Measurements from ENCODE around the gene BICDL1. TPM values are rescaled to one million over a fixed set of nuclear protein-coding genes. Genes with fewer than 3 reads are reported as not detected.

Gene BICDL1
- total and polyA plus RNA-seq, 10 of the 15 experiments (the other 5 are each of a cell fraction or from before 2014, with no cell fraction given) = 0.72 to 12.3 (median 4.2) TPM

DNA sequence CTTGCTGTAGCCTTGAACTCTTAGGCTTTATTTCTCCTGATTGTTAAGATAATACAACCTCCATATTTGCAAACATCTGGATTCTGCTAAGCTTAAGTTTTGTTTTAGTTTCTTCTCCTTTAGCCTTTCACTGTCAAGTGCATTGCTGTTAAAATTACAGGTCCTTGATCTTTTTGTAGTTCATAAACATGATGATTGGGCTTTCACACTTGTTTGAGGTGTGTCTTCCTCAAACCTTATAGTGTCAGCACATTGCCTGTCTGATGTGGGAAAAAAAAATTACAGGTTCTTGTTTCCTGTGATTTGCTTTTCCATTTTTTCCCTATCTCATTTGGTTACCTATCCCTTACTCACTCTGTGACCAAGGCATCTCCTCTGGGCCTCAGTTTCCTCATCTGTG, 59.2 kb downstream of the BICDL1 start:
- no peak for FAIRE-seq
- intact Hi-C loops (cut with micrococcal nuclease; ENCODE audit: unreplicated experiment) (no loop called here), in situ Hi-C loops (cut with MboI) (no loop called here)
- no peaks in the 10 kb centered on the region for H3K79me2 ChIP-seq (ENCODE audit: control insufficient read depth, insufficient read depth, low read length)
- no peak for ATAC-seq
- SMC1A ChIA-PET (ENCODE audit: uncharacterized antibody, unreplicated experiment) = interaction anchor here (1.1 to 1.8 kb wide), 3 partner anchors 12 to 58 kb away, joined by 3 to 4 read pairs (median 3); no protein-coding TSS in a partner anchor
- H2AFZ ChIP-seq (ENCODE audit: control insufficient read depth, low read depth, low read length) = no peak overlapping the region
- no peaks in the 10 kb centered on the region for H3K36me3 ChIP-seq (ENCODE audit: control insufficient read depth in 2 of 2, insufficient read depth in 2 of 2, low read length in 1 of 2)
- H3K4me2 ChIP-seq (ENCODE audit: control insufficient read depth, insufficient read depth) = no peak overlapping the region
- H3K4me1 ChIP-seq (ENCODE audit: control insufficient read depth, insufficient read depth, low read length) = no peaks in the 10 kb centered on the region
- no peak overlapping the region for H3K4me3 ChIP-seq
- H3K27ac ChIP-seq (ENCODE audit: control insufficient read depth, insufficient read depth) = no peak overlapping the region
- no peaks in the 10 kb centered on the region for H4K20me1 ChIP-seq (ENCODE audit: control insufficient read depth, insufficient read depth)
- no peaks in the 10 kb centered on the region for H3K27me3 ChIP-seq (replicated peaks in 1 of 2; ENCODE audit: control insufficient read depth in 2 of 2, insufficient read depth in 2 of 2, low read length in 1 of 2)
- POLR2A ChIA-PET = interaction anchor here (0.6 kb wide), 1 partner anchor 603 kb away, joined by 3 read pairs; no protein-coding TSS in a partner anchor
- BruUV-seq (replicated peaks) = no TSS peak
- DNase-seq (ENCODE audit: low read depth, low spot score) = no peak
- no peak overlapping the region for H3K9ac ChIP-seq (ENCODE audit: control insufficient read depth, insufficient read depth, low read length)
- no peaks in the 10 kb centered on the region for H3K9me3 ChIP-seq (replicated peaks; ENCODE audit: control insufficient read depth, insufficient read depth, low read length)
- CTCF ChIA-PET = interaction anchor here (1.1 to 1.3 kb wide), 3 partner anchors 9 to 14 kb away, joined by 4 read pairs; no protein-coding TSS in a partner anchor
- RAD21 ChIA-PET (ENCODE audit: unreplicated experiment) = interaction anchor here (1.4 kb wide), 1 partner anchor 13 kb away, joined by 3 read pairs; no protein-coding TSS in a partner anchor
- TF ChIP-seq STAT1 (conservative IDR thresholded peaks at IDR 0.05) = no peak
- no peak for TF ChIP-seq BCL11A (IDR thresholded peaks at IDR 0.05; ENCODE audit: low read depth, low read length)
- no peak for TF ChIP-seq ESRRA (IDR thresholded peaks at IDR 0.05; ENCODE audit: low read length)
- TF ChIP-seq SRF (IDR thresholded peaks at IDR 0.05; ENCODE audit: low read depth in 2 of 2, low read length in 2 of 2) = no peak
- no peak for TF ChIP-seq TBL1XR1 (IDR thresholded peaks at IDR 0.05; ENCODE audit: low read depth, low read length)
- no peak for TF ChIP-seq SP1 (IDR thresholded peaks at IDR 0.05; ENCODE audit: low read depth, low read length)
- TF ChIP-seq NR2F1 (conservative IDR thresholded peaks at IDR 0.05) = no peak
- no peak for TF ChIP-seq RELB (IDR thresholded peaks at IDR 0.05; ENCODE audit: low read depth)
- TF ChIP-seq SMAD5 (IDR thresholded peaks at IDR 0.05; ENCODE audit: low read depth) = no peak
- no peak for TF ChIP-seq BACH1 (IDR thresholded peaks at IDR 0.05; ENCODE audit: borderline replicate concordance)
- TF ChIP-seq ZNF217 (IDR thresholded peaks at IDR 0.05) = no peak
